ENCODE results near the gene RCBTB2.

The RCBTB2 gene

DNA sequence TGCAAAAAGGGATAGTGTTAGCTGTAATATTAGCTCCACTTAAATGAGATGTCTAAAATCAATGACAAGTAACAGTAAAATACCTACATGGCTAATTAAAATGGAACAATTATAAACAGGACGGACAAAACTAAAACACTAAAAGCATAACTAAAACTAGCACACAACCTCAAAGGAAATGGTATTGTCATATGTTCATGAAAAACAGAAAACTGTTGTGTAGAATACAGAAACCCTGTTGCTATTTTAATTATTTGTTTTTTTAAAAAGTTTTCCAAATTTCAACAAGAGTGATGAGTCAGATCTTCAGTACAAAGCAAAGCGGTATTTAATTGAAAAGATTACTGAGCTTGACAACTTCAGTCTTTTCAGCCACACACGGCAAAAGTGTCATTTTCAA, 4.2 kb downstream of the RCBTB2 start:
- Histone ChIP-seq H3K9me3 (ENCODE audit: insufficient read depth, low read length) (no peaks in the 10 kb centered on the region), H3K4me3 (ENCODE audit: insufficient read length, low read depth) (no peak overlapping the region), H3K4me1 (ENCODE audit: insufficient read depth, insufficient read length) (no peaks in the 10 kb centered on the region), H3K36me3 (ENCODE audit: insufficient read depth, insufficient read length, low read length) (no peaks in the 10 kb centered on the region), H3K9ac (ENCODE audit: insufficient read length, low read depth) (no peak overlapping the region), H3K27me3 (ENCODE audit: insufficient read depth, insufficient read length) (no peaks in the 10 kb centered on the region)
- no peak for DNase-seq (ENCODE audit: low read depth, low spot score)
- no peak for TF ChIP-seq YY1 (IDR thresholded peaks at IDR 0.05; ENCODE audit: insufficient read depth, insufficient read length)

DNA sequence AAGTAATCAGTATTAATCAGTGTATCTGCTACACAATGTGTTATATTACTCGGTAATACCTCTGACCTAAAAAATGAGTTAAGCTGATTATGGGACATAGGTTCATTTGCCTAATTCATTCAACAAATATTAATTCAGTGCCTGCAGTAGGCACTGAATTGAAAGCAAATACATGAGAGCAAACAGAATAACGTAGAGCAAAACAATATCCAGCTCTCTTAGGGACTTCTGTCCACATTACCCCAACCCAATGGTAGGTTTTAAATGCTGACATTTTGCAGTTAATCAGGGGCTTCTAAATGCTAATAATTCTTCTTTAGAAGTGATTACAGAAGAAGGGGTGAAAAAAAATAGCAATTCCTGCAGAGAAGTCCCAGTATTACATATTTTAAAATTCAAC, 4.9 kb downstream of the RCBTB2 start:
- H3K9ac ChIP-seq (ENCODE audit: insufficient read length, low read depth): no peak overlapping the region
- no peak for DNase-seq (ENCODE audit: low read depth, low spot score)
- H3K36me3 ChIP-seq (ENCODE audit: insufficient read depth, insufficient read length, low read length): no peaks in the 10 kb centered on the region
- no peaks in the 10 kb centered on the region for H3K27me3 ChIP-seq (ENCODE audit: insufficient read depth, insufficient read length)
- no peaks in the 10 kb centered on the region for H3K4me1 ChIP-seq (ENCODE audit: insufficient read depth, insufficient read length)
- no peak for TF ChIP-seq YY1 (IDR thresholded peaks at IDR 0.05; ENCODE audit: insufficient read depth, insufficient read length)
- TF ChIP-seq ZNF274 (IDR thresholded peaks at IDR 0.05; ENCODE audit: low read depth, low read length): no peak
- TF ChIP-seq SUZ12 (IDR thresholded peaks at IDR 0.05; ENCODE audit: extremely low read depth, insufficient read depth, insufficient read length): no peak
- no peak overlapping the region for H3K4me3 ChIP-seq (ENCODE audit: insufficient read length, low read depth)
- no peaks in the 10 kb centered on the region for H3K9me3 ChIP-seq (ENCODE audit: insufficient read depth, low read length)

DNA sequence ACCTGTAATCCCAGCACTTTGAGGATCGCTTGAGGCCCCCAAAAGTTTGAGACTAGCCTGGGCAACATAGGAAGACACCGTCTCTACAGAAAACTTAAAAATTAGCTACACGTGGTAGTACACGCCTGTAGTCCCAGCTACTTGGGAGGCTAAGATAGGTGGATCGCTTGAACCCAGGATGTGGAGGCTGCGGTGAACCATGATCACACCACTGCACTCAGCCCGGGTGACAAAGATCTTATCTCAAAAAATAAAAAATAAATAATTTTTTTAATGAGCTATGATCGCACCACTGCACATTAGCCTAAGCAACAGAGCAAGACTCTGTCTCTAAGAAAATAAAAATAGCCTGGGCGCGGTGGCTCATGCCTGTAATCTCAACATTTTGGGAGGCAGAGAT, 6.6 kb downstream of the RCBTB2 start:
- H3K9me3 ChIP-seq (ENCODE audit: insufficient read depth, low read length): no peaks in the 10 kb centered on the region
- H3K36me3 ChIP-seq (ENCODE audit: insufficient read depth, insufficient read length, low read length): no peaks in the 10 kb centered on the region
- no peak for DNase-seq (ENCODE audit: low read depth, low spot score)
- H3K4me1 ChIP-seq (ENCODE audit: insufficient read depth, insufficient read length): no peaks in the 10 kb centered on the region
- no peaks in the 10 kb centered on the region for H3K27me3 ChIP-seq (ENCODE audit: insufficient read depth, insufficient read length)
- TF ChIP-seq ZNF274 (IDR thresholded peaks at IDR 0.05; ENCODE audit: low read depth, low read length) (no peak), SUZ12 (IDR thresholded peaks at IDR 0.05; ENCODE audit: extremely low read depth, insufficient read depth, insufficient read length) (no peak), YY1 (IDR thresholded peaks at IDR 0.05; ENCODE audit: insufficient read depth, insufficient read length) (no peak)
- no peak overlapping the region for H3K4me3 ChIP-seq (ENCODE audit: insufficient read length, low read depth)
- H3K9ac ChIP-seq (ENCODE audit: insufficient read length, low read depth): no peak overlapping the region

DNA sequence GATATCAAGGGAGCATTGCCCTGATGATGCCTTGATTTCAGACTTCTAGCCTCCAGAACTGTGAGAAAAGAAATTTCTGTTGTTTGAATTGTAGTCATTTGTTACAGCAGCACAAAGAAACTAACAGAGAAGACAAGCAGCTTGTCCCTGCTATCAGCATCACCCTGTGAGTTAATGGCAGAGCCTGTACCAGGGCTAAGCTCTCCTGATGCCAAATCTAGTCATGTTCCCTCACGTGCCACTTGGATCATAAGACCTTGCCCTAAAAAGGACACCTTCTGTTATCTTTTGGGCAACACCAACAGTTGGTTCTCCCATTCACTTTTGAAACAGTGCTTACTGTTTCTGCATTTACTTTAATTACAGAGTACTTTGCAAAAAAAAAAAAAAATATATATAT, 14.8 kb downstream of the RCBTB2 start:
- Histone ChIP-seq H3K4me3 (ENCODE audit: insufficient read length, low read depth) (no peak overlapping the region), H3K27me3 (ENCODE audit: insufficient read depth, insufficient read length) (no peaks in the 10 kb centered on the region), H3K9me3 (ENCODE audit: insufficient read depth, low read length) (no peaks in the 10 kb centered on the region), H3K9ac (ENCODE audit: insufficient read length, low read depth) (no peak overlapping the region), H3K36me3 (ENCODE audit: insufficient read depth, insufficient read length, low read length) (no peaks in the 10 kb centered on the region), H3K4me1 (ENCODE audit: insufficient read depth, insufficient read length) (no peaks in the 10 kb centered on the region)
- no peak for DNase-seq (ENCODE audit: low read depth, low spot score)
- no peak for TF ChIP-seq ZNF274 (IDR thresholded peaks at IDR 0.05; ENCODE audit: low read depth, low read length)
- no peak for TF ChIP-seq SUZ12 (IDR thresholded peaks at IDR 0.05; ENCODE audit: extremely low read depth, insufficient read depth, insufficient read length)

DNA sequence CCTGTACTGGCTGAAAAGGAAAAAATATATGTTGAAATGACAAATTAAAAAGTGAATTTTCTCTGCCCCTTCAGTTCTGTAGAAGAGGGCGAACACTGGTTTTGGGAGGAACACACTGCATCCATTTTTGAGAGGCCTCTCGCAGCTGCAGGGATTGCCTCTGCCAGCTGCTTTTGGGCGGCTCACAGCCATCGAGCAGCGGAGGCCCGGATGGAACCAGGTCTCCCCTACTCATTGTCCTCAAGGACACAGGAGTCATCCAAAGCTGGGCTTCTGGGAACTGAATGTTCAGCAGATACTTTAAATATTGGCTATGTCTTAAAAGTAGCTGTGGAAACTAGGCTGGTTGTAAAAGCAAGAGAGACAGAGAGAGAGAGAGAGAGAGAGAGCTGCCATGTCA, 17.1 kb downstream of the RCBTB2 start:
- Histone ChIP-seq H3K4me1 (ENCODE audit: insufficient read depth, insufficient read length) (no peaks in the 10 kb centered on the region), H3K9me3 (ENCODE audit: insufficient read depth, low read length) (no peaks in the 10 kb centered on the region), H3K27me3 (ENCODE audit: insufficient read depth, insufficient read length) (no peaks in the 10 kb centered on the region), H3K9ac (ENCODE audit: insufficient read length, low read depth) (no peak overlapping the region), H3K36me3 (ENCODE audit: insufficient read depth, insufficient read length, low read length) (no peaks in the 10 kb centered on the region), H3K4me3 (ENCODE audit: insufficient read length, low read depth) (no peak overlapping the region)
- no peak for TF ChIP-seq ZNF274 (IDR thresholded peaks at IDR 0.05; ENCODE audit: low read depth, low read length)
- no peak for TF ChIP-seq YY1 (IDR thresholded peaks at IDR 0.05; ENCODE audit: insufficient read depth, insufficient read length)
- no peak for DNase-seq (ENCODE audit: low read depth, low spot score)

DNA sequence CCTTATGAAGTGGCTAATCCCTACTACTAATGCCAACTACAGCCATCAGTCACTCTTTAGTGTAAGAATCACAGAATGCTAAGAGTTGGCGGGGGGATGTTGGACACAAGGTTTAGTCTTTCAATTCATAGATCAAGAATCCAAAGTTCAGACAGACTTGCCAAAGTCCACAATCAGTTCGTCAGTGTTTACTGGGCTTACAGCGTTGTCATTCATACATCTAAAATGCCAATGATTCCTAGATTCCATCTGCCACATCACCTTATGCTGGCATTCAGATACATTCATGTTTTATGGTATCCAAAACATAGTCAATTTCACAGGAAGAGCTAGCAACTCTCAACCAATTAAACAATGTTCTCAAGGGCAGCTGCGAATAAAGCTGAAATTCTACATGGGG, 18.1 kb downstream of the RCBTB2 start:
- TF ChIP-seq SUZ12 (IDR thresholded peaks at IDR 0.05; ENCODE audit: extremely low read depth, insufficient read depth, insufficient read length): no peak
- Histone ChIP-seq H3K4me3 (ENCODE audit: insufficient read length, low read depth) (no peak overlapping the region), H3K9ac (ENCODE audit: insufficient read length, low read depth) (no peak overlapping the region), H3K36me3 (ENCODE audit: insufficient read depth, insufficient read length, low read length) (no peaks in the 10 kb centered on the region), H3K27me3 (ENCODE audit: insufficient read depth, insufficient read length) (no peaks in the 10 kb centered on the region), H3K9me3 (ENCODE audit: insufficient read depth, low read length) (no peaks in the 10 kb centered on the region), H3K4me1 (ENCODE audit: insufficient read depth, insufficient read length) (no peaks in the 10 kb centered on the region)
- DNase-seq (ENCODE audit: low read depth, low spot score): no peak

DNA sequence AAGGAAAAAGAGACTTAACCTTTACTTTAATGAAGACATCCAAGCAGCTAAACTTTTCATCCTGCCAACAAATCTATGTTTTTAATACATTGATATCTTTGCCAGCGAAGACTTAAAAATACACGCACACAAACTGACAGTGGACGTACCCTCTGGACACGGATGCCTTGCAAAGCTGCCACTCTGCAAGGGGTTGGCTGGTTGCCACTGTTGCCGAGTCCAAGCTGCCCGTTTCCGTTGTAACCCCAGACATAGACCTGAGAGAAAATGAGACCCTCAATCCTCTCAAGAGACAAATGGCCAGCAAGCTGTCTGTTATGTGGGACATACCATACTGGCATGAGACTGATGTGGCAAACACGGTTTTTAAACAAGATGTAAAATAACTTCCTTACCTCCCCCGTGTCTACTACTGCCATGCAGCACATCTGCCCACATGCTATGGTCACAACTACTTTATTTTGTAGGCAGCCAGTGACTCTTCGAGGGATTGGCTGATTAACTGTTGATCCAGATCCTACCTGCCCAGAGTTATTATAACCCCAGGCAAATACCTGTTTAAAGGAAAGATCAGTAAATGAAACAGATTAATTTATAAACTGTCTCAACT, 21.2 kb downstream of the RCBTB2 start:
- H3K4me3 ChIP-seq (ENCODE audit: insufficient read length, low read depth): no peak overlapping the region
- no peaks in the 10 kb centered on the region for H3K27me3 ChIP-seq (ENCODE audit: insufficient read depth, insufficient read length)
- no peaks in the 10 kb centered on the region for H3K4me1 ChIP-seq (ENCODE audit: insufficient read depth, insufficient read length)
- no peak for DNase-seq (ENCODE audit: low read depth, low spot score)
- TF ChIP-seq YY1 (IDR thresholded peaks at IDR 0.05; ENCODE audit: insufficient read depth, insufficient read length): no peak
- TF ChIP-seq SUZ12 (IDR thresholded peaks at IDR 0.05; ENCODE audit: extremely low read depth, insufficient read depth, insufficient read length): no peak
- TF ChIP-seq ZNF274 (IDR thresholded peaks at IDR 0.05; ENCODE audit: low read depth, low read length): no peak
- no peak overlapping the region for H3K9ac ChIP-seq (ENCODE audit: insufficient read length, low read depth)
- H3K9me3 ChIP-seq (ENCODE audit: insufficient read depth, low read length): no peaks in the 10 kb centered on the region
- no peaks in the 10 kb centered on the region for H3K36me3 ChIP-seq (ENCODE audit: insufficient read depth, insufficient read length, low read length)

DNA sequence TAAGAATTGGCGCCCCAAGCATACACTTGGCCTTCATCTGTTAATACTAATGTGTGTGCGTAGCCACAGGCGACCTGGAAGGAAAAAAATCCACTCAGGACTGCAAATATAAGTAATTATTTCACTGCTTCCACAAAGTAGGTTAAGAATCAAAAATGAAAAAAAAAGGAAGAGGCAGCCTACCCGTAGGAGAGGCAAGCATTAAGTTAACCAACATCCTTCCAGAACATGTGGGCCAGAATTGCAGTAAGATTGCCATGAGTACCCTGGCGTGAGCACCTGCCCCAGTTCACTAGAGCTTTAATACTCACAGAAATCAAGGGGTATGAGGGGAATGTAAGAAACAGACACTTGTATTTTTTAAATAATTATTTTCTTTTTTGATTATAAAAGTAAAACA, 22.2 kb downstream of the RCBTB2 start:
- Histone ChIP-seq H3K9me3 (ENCODE audit: insufficient read depth, low read length) (no peaks in the 10 kb centered on the region), H3K4me1 (ENCODE audit: insufficient read depth, insufficient read length) (no peaks in the 10 kb centered on the region), H3K4me3 (ENCODE audit: insufficient read length, low read depth) (no peak overlapping the region), H3K9ac (ENCODE audit: insufficient read length, low read depth) (no peak overlapping the region), H3K36me3 (ENCODE audit: insufficient read depth, insufficient read length, low read length) (no peaks in the 10 kb centered on the region), H3K27me3 (ENCODE audit: insufficient read depth, insufficient read length) (no peaks in the 10 kb centered on the region)
- no peak for DNase-seq (ENCODE audit: low read depth, low spot score)
- TF ChIP-seq SUZ12 (IDR thresholded peaks at IDR 0.05; ENCODE audit: extremely low read depth, insufficient read depth, insufficient read length) (no peak), YY1 (IDR thresholded peaks at IDR 0.05; ENCODE audit: insufficient read depth, insufficient read length) (no peak)
